Measurements from ENCODE around the gene LRRC57.
A peak's percentile ranks its signal among the peaks of the same experiment; 100 is the strongest.

The LRRC57 gene

GRCh38 chr15:42490671-42491538 lies 57.7 kb downstream of the LRRC57 start, which contains the start of gene ZNF106:
Gene ZNF106 (minus strand): TSS chr15:42491141. CDS start chr15:42472289, 18,852 bp downstream.
- peak; percentile 87 for DNase-seq

DNA sequence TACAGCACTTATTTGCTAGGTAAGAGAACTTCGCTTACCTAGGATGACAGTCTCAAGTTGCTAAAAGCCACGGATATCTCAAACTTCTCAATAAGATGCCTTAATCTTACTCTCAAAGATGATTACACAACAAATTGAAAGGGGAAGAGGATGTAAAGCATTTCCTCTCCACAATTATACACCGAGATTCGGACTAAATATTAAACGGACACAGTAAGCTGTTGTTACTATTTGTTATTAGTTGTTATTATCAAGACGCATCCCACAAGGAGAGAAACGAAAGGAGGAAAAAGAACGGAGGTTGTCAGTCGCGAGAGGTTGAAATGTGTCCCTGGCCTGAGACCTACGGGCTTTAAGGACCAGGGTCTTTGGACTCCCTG lies 58.3 kb downstream of the LRRC57 start:
- DNase-seq: no peak

Data from activated CD4-positive, CD25-positive, alpha-beta regulatory T cell treated with anti-CD3 and anti-CD28 coated beads, Interleukin-2, amount 50 U/mL, for 72 hours (primary cell).